Measurements from ENCODE around the gene MAPK10. TPM values are rescaled to one million over a fixed set of nuclear protein-coding genes. Genes with fewer than 3 reads are reported as not detected.

Gene MAPK10
- total and polyA plus RNA-seq, 2 of the 8 experiments (the other 6 are each of a cell fraction or from before 2014, with no cell fraction given): 2.5 to 3.1 TPM

- no peaks in the 10 kb centered on the region for H3K27me3 ChIP-seq (replicated peaks in 1 of 4; ENCODE audit: control insufficient read depth in 3 of 4, extremely low read depth in 1 of 4, insufficient read depth in 3 of 4, low read length in 3 of 4)
- no peak for TF ChIP-seq BCL11A (IDR thresholded peaks at IDR 0.05; ENCODE audit: low read depth in 2 of 2, low read length in 2 of 2)
- TF ChIP-seq NANOG (IDR thresholded peaks at IDR 0.05; ENCODE audit: insufficient read depth, low read depth, low read length, poor library complexity, severe bottlenecking): no peak
- TF ChIP-seq SRF (IDR thresholded peaks at IDR 0.05; ENCODE audit: low read depth, low read length): no peak
- no peak for TF ChIP-seq JUN (IDR thresholded peaks at IDR 0.05; ENCODE audit: low read depth, low read length)
- TF ChIP-seq YY1 (IDR thresholded peaks at IDR 0.05; ENCODE audit: low read depth, low read length): no peak
- TF ChIP-seq CBX5 (IDR thresholded peaks at IDR 0.05; ENCODE audit: low read depth, low read length): no peak
- TF ChIP-seq RNF2 (IDR thresholded peaks at IDR 0.05; ENCODE audit: borderline replicate concordance, low read depth, low read length, missing control alignments, poor library complexity, severe bottlenecking): no peak
- TF ChIP-seq ASH2L (IDR thresholded peaks at IDR 0.05; ENCODE audit: low read length): no peak
- no peak for TF ChIP-seq TAF7 (optimal IDR thresholded peaks at IDR 0.05; ENCODE audit: borderline replicate concordance, low read depth, low read length)
- TF ChIP-seq NRF1 (IDR thresholded peaks at IDR 0.05; ENCODE audit: low read depth, low read length): no peak
- no peaks in the 10 kb centered on the region for H3K79me2 ChIP-seq (ENCODE audit: control insufficient read depth in 1 of 2, insufficient read depth in 2 of 2, low read length in 2 of 2)
- H2AK5ac ChIP-seq (ENCODE audit: low read depth, low read length): no peak overlapping the region
- no peak overlapping the region for H3K9ac ChIP-seq (replicated peaks in 1 of 4; ENCODE audit: extremely low read depth in 1 of 4, low read depth in 3 of 4, low read length in 3 of 4)
- H3K4me1 ChIP-seq (replicated peaks in 1 of 4; ENCODE audit: control insufficient read depth in 3 of 4, insufficient read depth in 4 of 4, low read length in 3 of 4): no peaks in the 10 kb centered on the region
- FAIRE-seq: no peak
- H4K20me1 ChIP-seq (replicated peaks in 1 of 2; ENCODE audit: control insufficient read depth in 1 of 2, insufficient read depth in 2 of 2, low read length in 2 of 2): no peaks in the 10 kb centered on the region
- no peak overlapping the region for H2BK20ac ChIP-seq (ENCODE audit: low read length)
- no peaks in the 10 kb centered on the region for H3K79me1 ChIP-seq (ENCODE audit: low read depth, low read length)
- no peak overlapping the region for H2BK12ac ChIP-seq (ENCODE audit: low read depth, low read length)
- H2AFZ ChIP-seq (ENCODE audit: low read length): no peak overlapping the region
- ChIA-PET POLR2A (ENCODE audit: partially characterized antibody) (no interaction called here), CTCF (ENCODE audit: partially characterized antibody) (no interaction called here)
- no peak overlapping the region for H3K23ac ChIP-seq (ENCODE audit: insufficient read length)
- H3K14ac ChIP-seq (ENCODE audit: insufficient read length): no peak overlapping the region
- no peak overlapping the region for H2BK5ac ChIP-seq (ENCODE audit: low read depth, low read length)
- no peak overlapping the region for H2BK15ac ChIP-seq (ENCODE audit: low read length)
- no peaks in the 10 kb centered on the region for H3K36me3 ChIP-seq (ENCODE audit: control insufficient read depth in 2 of 4, insufficient read depth in 4 of 4, low read length in 3 of 4)
- H3K18ac ChIP-seq (ENCODE audit: extremely low read depth, low read length): no peak overlapping the region
- no peak overlapping the region for H3K4ac ChIP-seq (replicated peaks; ENCODE audit: insufficient read length, low read depth, low read length)
- H2BK120ac ChIP-seq (replicated peaks; ENCODE audit: low read depth, low read length): no peak overlapping the region
- H4K91ac ChIP-seq (replicated peaks; ENCODE audit: insufficient read length, low read length): no peak overlapping the region
- H3K4me2 ChIP-seq (ENCODE audit: insufficient read depth in 1 of 2, low read depth in 2 of 2, low read length in 2 of 2): no peak overlapping the region
- no peak for DNase-seq (ENCODE audit: low read depth in 1 of 2, low spot score in 2 of 2)
- H3K23me2 ChIP-seq (ENCODE audit: low read depth, low read length): no peaks in the 10 kb centered on the region
- H3K4me3 ChIP-seq (ENCODE audit: extremely low read depth in 1 of 4, insufficient read depth in 2 of 4, low read depth in 3 of 4, low read length in 4 of 4): no peak overlapping the region
- H3K9me3 ChIP-seq (ENCODE audit: insufficient read depth in 2 of 2, low read depth in 1 of 2, low read length in 1 of 2): no peaks in the 10 kb centered on the region
- H4K5ac ChIP-seq (ENCODE audit: insufficient read length, low read depth, low read length): no peak overlapping the region
- H4K8ac ChIP-seq (ENCODE audit: extremely low read depth, insufficient read depth, low read length): no peak overlapping the region
- no peak overlapping the region for H3K27ac ChIP-seq (ENCODE audit: low read depth, low read length)
- H3K56ac ChIP-seq (replicated peaks; ENCODE audit: insufficient read length, low read depth, low read length): no peak overlapping the region
These were observed 237.4 kb downstream of the MAPK10 start for GRCh38 chr4:86122404-86122803.
